ENCODE data around the gene RGS1.
"Not testable (repeated sequence)": the region's sequence is repeated elsewhere in the genome, so short reads cannot be mapped to it uniquely, and the experiment has no call there.

RGS1 gene

GRCh38 chr1:192575499-192576189 is at the start of gene RGS1:
RGS1 (plus strand) TSS chr1:192575773; CDS start chr1:192575793, 20 bp downstream.
- H3K36me3 ChIP-seq: no peaks in the 10 kb centered on the region
- no peaks in the 10 kb centered on the region for H3K27me3 ChIP-seq
- H3K4me1 ChIP-seq: peaks cover 20% of the 10 kb centered on the region; the same call in 1 of the 2 replicates
- no peak within 1 kb of the TSS for H3K9ac ChIP-seq
- no peak for TF ChIP-seq Cebpa-rat (IDR thresholded peaks at IDR 0.05)
- H3K27ac ChIP-seq: peak within 1 kb of the TSS; percentile 40; the same call in 1 of the 2 replicates
- H4K20me1 ChIP-seq: no peaks in the 10 kb centered on the region
- H3K9me3 ChIP-seq: no peaks in the 10 kb centered on the region
- peak within 1 kb of the TSS; percentile 53; the same call in 1 of the 2 replicates for H3K4me3 ChIP-seq
- H3K4me2 ChIP-seq: peak within 1 kb of the TSS; percentile 48

GRCh38 chr1:192527111-192527795 is 48.3 kb upstream of the RGS1 start:
- TF ChIP-seq Cebpa-rat (IDR thresholded peaks at IDR 0.05): no peak
- no peaks in the 10 kb centered on the region for H3K27me3 ChIP-seq
- no peaks in the 10 kb centered on the region for H4K20me1 ChIP-seq
- H3K4me3 ChIP-seq: no peak overlapping the region
- H3K9ac ChIP-seq: no peak overlapping the region
- no peaks in the 10 kb centered on the region for H3K36me3 ChIP-seq
- no peak overlapping the region for H3K4me2 ChIP-seq
- no peak overlapping the region for H3K27ac ChIP-seq
- H3K4me1 ChIP-seq: peaks cover 8% of the 10 kb centered on the region
- no peaks in the 10 kb centered on the region for H3K9me3 ChIP-seq

- H3K27ac ChIP-seq: no peak overlapping the region
- H3K9me3 ChIP-seq: no peaks in the 10 kb centered on the region
- H3K4me2 ChIP-seq: no peak overlapping the region
- H3K4me1 ChIP-seq: peaks cover 4% of the 10 kb centered on the region; the same call in 1 of the 2 replicates
- H4K20me1 ChIP-seq: no peaks in the 10 kb centered on the region
- H3K36me3 ChIP-seq: no peaks in the 10 kb centered on the region
- H3K27me3 ChIP-seq: no peaks in the 10 kb centered on the region
- TF ChIP-seq Cebpa-rat (IDR thresholded peaks at IDR 0.05): no peak
- H3K9ac ChIP-seq: no peak overlapping the region
- no peak overlapping the region for H3K4me3 ChIP-seq
Observed at GRCh38 chr1:192527950-192528349, 47.6 kb upstream of the RGS1 start.

- H3K36me3 ChIP-seq: no peaks in the 10 kb centered on the region
- H3K4me3 ChIP-seq: no peak overlapping the region
- peaks cover 2% of the 10 kb centered on the region; the same call in 1 of the 2 replicates for H3K4me1 ChIP-seq
- H3K4me2 ChIP-seq: no peak overlapping the region
- no peaks in the 10 kb centered on the region for H3K27me3 ChIP-seq
- no peak overlapping the region for H3K27ac ChIP-seq
- no peaks in the 10 kb centered on the region for H4K20me1 ChIP-seq
- H3K9me3 ChIP-seq: no peaks in the 10 kb centered on the region
- no peak for TF ChIP-seq Cebpa-rat (IDR thresholded peaks at IDR 0.05)
- H3K9ac ChIP-seq: no peak overlapping the region
Observed at GRCh38 chr1:192529031-192529755, 46.4 kb upstream of the RGS1 start.

GRCh38 chr1:192529811-192530210 is 45.8 kb upstream of the RGS1 start:
- Histone ChIP-seq H4K20me1 (no peaks in the 10 kb centered on the region), H3K27ac (no peak overlapping the region), H3K9ac (no peak overlapping the region), H3K9me3 (no peaks in the 10 kb centered on the region), H3K27me3 (no peaks in the 10 kb centered on the region), H3K4me1 (no peaks in the 10 kb centered on the region), H3K4me3 (no peak overlapping the region), H3K36me3 (no peaks in the 10 kb centered on the region), H3K4me2 (no peak overlapping the region)
- TF ChIP-seq Cebpa-rat (IDR thresholded peaks at IDR 0.05): no peak

GRCh38 chr1:192530254-192530653 is 45.3 kb upstream of the RGS1 start:
- H3K27me3 ChIP-seq: no peaks in the 10 kb centered on the region
- no peaks in the 10 kb centered on the region for H3K36me3 ChIP-seq
- H3K9ac ChIP-seq: no peak overlapping the region
- H3K27ac ChIP-seq: no peak overlapping the region
- no peak for TF ChIP-seq Cebpa-rat (IDR thresholded peaks at IDR 0.05)
- no peaks in the 10 kb centered on the region for H3K9me3 ChIP-seq
- no peak overlapping the region for H3K4me3 ChIP-seq
- no peaks in the 10 kb centered on the region for H3K4me1 ChIP-seq
- no peak overlapping the region for H3K4me2 ChIP-seq
- no peaks in the 10 kb centered on the region for H4K20me1 ChIP-seq

GRCh38 chr1:192531037-192531703 is 44.4 kb upstream of the RGS1 start:
- not testable (repeated sequence) for H3K36me3 ChIP-seq, H3K9ac ChIP-seq, H4K20me1 ChIP-seq, H3K27me3 ChIP-seq, H3K27ac ChIP-seq, H3K4me3 ChIP-seq, H3K4me1 ChIP-seq, H3K9me3 ChIP-seq, H3K4me2 ChIP-seq

GRCh38 chr1:192534666-192535065 is 40.9 kb upstream of the RGS1 start:
- Histone ChIP-seq H3K4me3 (no peak overlapping the region), H3K4me2 (no peak overlapping the region), H4K20me1 (no peaks in the 10 kb centered on the region), H3K9me3 (peaks cover 10% of the 10 kb centered on the region), H3K4me1 (peaks cover 14% of the 10 kb centered on the region), H3K36me3 (no peaks in the 10 kb centered on the region), H3K27ac (no peak overlapping the region), H3K9ac (no peak overlapping the region), H3K27me3 (no peaks in the 10 kb centered on the region)
- TF ChIP-seq Cebpa-rat (IDR thresholded peaks at IDR 0.05): no peak

- peaks cover 17% of the 10 kb centered on the region for H3K4me1 ChIP-seq
- no peaks in the 10 kb centered on the region for H3K36me3 ChIP-seq
- H3K27ac ChIP-seq: no peak overlapping the region
- peaks cover 10% of the 10 kb centered on the region for H3K9me3 ChIP-seq
- H3K9ac ChIP-seq: no peak overlapping the region
- H4K20me1 ChIP-seq: no peaks in the 10 kb centered on the region
- H3K4me2 ChIP-seq: no peak overlapping the region
- H3K27me3 ChIP-seq: no peaks in the 10 kb centered on the region
- no peak for TF ChIP-seq Cebpa-rat (IDR thresholded peaks at IDR 0.05)
- H3K4me3 ChIP-seq: no peak overlapping the region
Observed at GRCh38 chr1:192535916-192536664, 39.5 kb upstream of the RGS1 start.
